Erythroblast (primary cell): ENCODE data around the gene DNAH14.
"Not testable (repeated sequence)": the region's sequence is repeated elsewhere in the genome, so short reads cannot be mapped to it uniquely, and the experiment has no call there.

ENCODE experiments used
- DNase-seq, 2 experiments: peaks; one replicate each; lab custom pipeline; 2025; lab: John Stamatoyannopoulos, UW
- GATA1 ChIP-seq: IDR thresholded peaks from 2 replicates; pipeline ENCODE4 v1.6.1; 2011; ENCODE audit warnings: low read depth, mild to moderate bottlenecking, control low read depth, low read length, moderate library complexity
- POLR2A ChIP-seq: IDR thresholded peaks from 2 replicates; pipeline ENCODE4 v1.6.1; 2011; ENCODE audit warnings: mild to moderate bottlenecking, low read length

The DNAH14 gene

GRCh38 chr1:225254676-225255075, 325.2 kb downstream of the DNAH14 start:
- no peak for TF ChIP-seq GATA1
- TF ChIP-seq POLR2A, result no peak
- DNase-seq, result no peak

- DNase-seq, result no peak
- TF ChIP-seq POLR2A, result no peak
- no peak for TF ChIP-seq GATA1
Observed at GRCh38 chr1:225257081-225257480, 327.6 kb downstream of the DNAH14 start.

GRCh38 chr1:225258811-225259210, 329.3 kb downstream of the DNAH14 start:
- no peak for TF ChIP-seq GATA1
- no peak for DNase-seq

- DNase-seq, result no peak
- TF ChIP-seq POLR2A (no peak), GATA1 (no peak)
Observed at GRCh38 chr1:225259542-225259941, 330.1 kb downstream of the DNAH14 start.

GRCh38 chr1:225260319-225260718, 330.8 kb downstream of the DNAH14 start:
- no peak for TF ChIP-seq POLR2A
- no peak for DNase-seq

- DNase-seq, result no peak
- TF ChIP-seq POLR2A (no peak), GATA1 (no peak)
Observed at GRCh38 chr1:225277445-225277844, 348.0 kb downstream of the DNAH14 start.

- no peak for TF ChIP-seq GATA1
- TF ChIP-seq POLR2A, result no peak
Observed at GRCh38 chr1:225280563-225280962, 351.1 kb downstream of the DNAH14 start.

GRCh38 chr1:225290244-225290643, 360.8 kb downstream of the DNAH14 start:
- no peak for DNase-seq
- TF ChIP-seq POLR2A (no peak), GATA1 (no peak)

More at GRCh38 chr1:225280563-225280962, 351.1 kb downstream of the DNAH14 start:
- DNase-seq, result no peak

GRCh38 chr1:225299624-225300023, 370.1 kb downstream of the DNAH14 start:
- no peak for DNase-seq
- TF ChIP-seq POLR2A, result no peak
- no peak for TF ChIP-seq GATA1

GRCh38 chr1:225300381-225300780, 370.9 kb downstream of the DNAH14 start:
- no peak for TF ChIP-seq GATA1
- TF ChIP-seq POLR2A, result no peak
- no peak for DNase-seq

- TF ChIP-seq POLR2A (no peak), GATA1 (no peak)
- DNase-seq, result no peak
Observed at GRCh38 chr1:225304996-225305395, 375.5 kb downstream of the DNAH14 start.

GRCh38 chr1:225310544-225310943, 381.1 kb downstream of the DNAH14 start:
- not testable (repeated sequence) for DNase-seq

- peak; percentile 20 to 49 for DNase-seq
- TF ChIP-seq GATA1 (no peak), POLR2A (no peak)
Observed at GRCh38 chr1:225318706-225319575, 389.5 kb downstream of the DNAH14 start.

GRCh38 chr1:225319871-225320270, 390.4 kb downstream of the DNAH14 start:
- no peak for TF ChIP-seq POLR2A
- no peak for TF ChIP-seq GATA1
- no peak for DNase-seq

GRCh38 chr1:225321784-225322183, 392.3 kb downstream of the DNAH14 start:
- TF ChIP-seq GATA1, result no peak
- TF ChIP-seq POLR2A, result no peak
- no peak for DNase-seq
